SK-N-SH treated with all-trans-retinoic acid at 6 μM for 48 hours (cell line): ENCODE measurements around the gene SCN9A.

Source experiments
- ARNTL ChIP-seq: fragments of 450-650 bp; formaldehyde crosslinking; IDR thresholded peaks from 2 replicates; pipeline ENCODE4 v1.5.0; 2020; ENCODE audit warnings: low read depth, mild to moderate bottlenecking, moderate library complexity, borderline replicate concordance
- CREB5 ChIP-seq: fragments of 250-450 bp; sonication (Bioruptor Pico); IDR thresholded peaks from 2 replicates; pipeline ENCODE4 v1.5.1; 2020; ENCODE audit warnings: low read depth, mild to moderate bottlenecking, moderate library complexity
- CSRNP3 ChIP-seq: fragments of 250-450 bp; sonication (Bioruptor Pico); IDR thresholded peaks from 2 replicates; pipeline ENCODE4 v1.5.1; 2021; ENCODE audit warnings: mild to moderate bottlenecking, moderate library complexity
- ESRRG ChIP-seq: fragments of 250-450 bp; sonication (Bioruptor Pico); IDR thresholded peaks from 2 replicates; pipeline ENCODE4 v1.6.1; 2021; ENCODE audit warnings: mild to moderate bottlenecking
- OSR1 ChIP-seq: fragments of 250-450 bp; sonication (Bioruptor Pico); IDR thresholded peaks from 2 replicates; pipeline ENCODE4 v1.8.0; 2022; ENCODE audit warnings: moderate library complexity, mild to moderate bottlenecking, inconsistent platforms
- SNAI2 ChIP-seq: fragments of 250-450 bp; sonication (Bioruptor Pico); IDR thresholded peaks from 2 replicates; pipeline ENCODE4 v1.5.0; 2020; ENCODE audit warnings: mild to moderate bottlenecking, moderate library complexity
- TSHZ2 ChIP-seq: fragments of 250-450 bp; sonication (Bioruptor Pico); IDR thresholded peaks from 2 replicates; pipeline ENCODE4 v1.5.0; 2020; ENCODE audit warnings: mild to moderate bottlenecking, moderate library complexity
- ZFP30 ChIP-seq: fragments of 450-650 bp; formaldehyde crosslinking; IDR thresholded peaks from 2 replicates; pipeline ENCODE4 v1.5.0; 2022; ENCODE audit warnings: mild to moderate bottlenecking, moderate library complexity
- ZNF565 ChIP-seq: fragments of 450-650 bp; formaldehyde crosslinking; conservative IDR thresholded peaks from 2 replicates; pipeline ENCODE4 v1.5.0; 2020; ENCODE audit warnings: low read depth, mild to moderate bottlenecking, moderate library complexity

- no peak for TF ChIP-seq CSRNP3 (CRISPR knock-in tag)
- no peak for TF ChIP-seq ZFP30 (CRISPR knock-in tag)
- no peak for TF ChIP-seq TSHZ2 (CRISPR knock-in tag)
- no peak for TF ChIP-seq SNAI2 (CRISPR knock-in tag)
- no peak for TF ChIP-seq ESRRG (CRISPR knock-in tag)
- no peak for TF ChIP-seq CREB5
- no peak for TF ChIP-seq ZNF565 (CRISPR knock-in tag)
- no peak for TF ChIP-seq ARNTL
- TF ChIP-seq OSR1 (CRISPR knock-in tag) = no peak
Observed at GRCh38 chr2:166424841-166425240, 49.1 kb upstream of the SCN9A start.
